ENCODE measurements around the gene WDPCP.

GRCh38 chr2:63432373-63432772, 155.9 kb downstream of the WDPCP start:
- TF ChIP-seq EZH2 (IDR thresholded peaks at IDR 0.05) (no peak), POLR2AphosphoS5 (IDR thresholded peaks at IDR 0.05; ENCODE audit: borderline replicate concordance, low read depth, low read length) (no peak), FOXP2 (optimal IDR thresholded peaks at IDR 0.05; ENCODE audit: control extremely low read depth, extremely low read length, insufficient read depth) (no peak)

Measured in SK-N-MC (cell line).